Gastroesophageal sphincter (tissue), 3 donors: ENCODE results near the gene SGCD.

Experiments
- POLR2A ChIP-seq, 2 donors: fragments of 450-650 bp; IDR thresholded peaks; one replicate each; pipeline ENCODE4 v1.6.1; 2017; ENCODE audit warnings: antibody characterized with exemption in 2 of 2, mild to moderate bottlenecking in 2 of 2, moderate library complexity in 1 of 2
- POLR2AphosphoS5 ChIP-seq: sonication (generic); formaldehyde crosslinking; IDR thresholded peaks from one replicate; pipeline ENCODE4 v1.6.1; 2017; ENCODE audit warnings: antibody characterized with exemption
- TF ChIP-seq, protein P1 (sequence below), 4 experiments: fragments of 200-600 bp in 2 of 4; fragments of 450-650 bp in 2 of 4; sonication (generic) in 1 of 4; IDR thresholded peaks; one replicate each; pipeline ENCODE4 v1.5.1; 2017 to 2019; ENCODE audit warnings: antibody characterized with exemption in 4 of 4, mild to moderate bottlenecking in 2 of 4, moderate library complexity in 2 of 4

DNA sequence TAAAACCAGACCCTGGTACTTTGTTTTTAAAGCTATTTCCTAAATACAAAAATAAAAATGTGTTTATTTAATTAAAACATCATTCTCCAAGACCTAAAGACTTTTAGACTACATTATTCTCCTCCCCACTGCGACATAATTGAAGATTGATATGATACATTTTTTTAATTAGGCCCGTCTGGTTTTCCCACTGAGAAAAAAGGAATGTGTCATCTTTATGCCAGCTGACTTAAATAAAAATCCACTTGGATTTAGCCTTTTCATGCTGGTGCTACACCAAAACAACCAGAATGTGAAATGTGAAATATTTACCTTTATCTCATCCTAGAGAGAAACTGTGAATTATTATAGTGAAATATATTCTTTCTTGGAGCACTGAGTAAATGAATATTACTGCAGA lies 367.6 kb downstream of the SGCD start:
- TF ChIP-seq, protein P1, sequence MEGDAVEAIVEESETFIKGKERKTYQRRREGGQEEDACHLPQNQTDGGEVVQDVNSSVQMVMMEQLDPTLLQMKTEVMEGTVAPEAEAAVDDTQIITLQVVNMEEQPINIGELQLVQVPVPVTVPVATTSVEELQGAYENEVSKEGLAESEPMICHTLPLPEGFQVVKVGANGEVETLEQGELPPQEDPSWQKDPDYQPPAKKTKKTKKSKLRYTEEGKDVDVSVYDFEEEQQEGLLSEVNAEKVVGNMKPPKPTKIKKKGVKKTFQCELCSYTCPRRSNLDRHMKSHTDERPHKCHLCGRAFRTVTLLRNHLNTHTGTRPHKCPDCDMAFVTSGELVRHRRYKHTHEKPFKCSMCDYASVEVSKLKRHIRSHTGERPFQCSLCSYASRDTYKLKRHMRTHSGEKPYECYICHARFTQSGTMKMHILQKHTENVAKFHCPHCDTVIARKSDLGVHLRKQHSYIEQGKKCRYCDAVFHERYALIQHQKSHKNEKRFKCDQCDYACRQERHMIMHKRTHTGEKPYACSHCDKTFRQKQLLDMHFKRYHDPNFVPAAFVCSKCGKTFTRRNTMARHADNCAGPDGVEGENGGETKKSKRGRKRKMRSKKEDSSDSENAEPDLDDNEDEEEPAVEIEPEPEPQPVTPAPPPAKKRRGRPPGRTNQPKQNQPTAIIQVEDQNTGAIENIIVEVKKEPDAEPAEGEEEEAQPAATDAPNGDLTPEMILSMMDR (IDR thresholded peaks at IDR 0.05): no peak
- TF ChIP-seq POLR2AphosphoS5 (no peak), POLR2A (IDR thresholded peaks at IDR 0.05) (no peak)
